Measurements from ENCODE around the gene ORAI2.

DNA sequence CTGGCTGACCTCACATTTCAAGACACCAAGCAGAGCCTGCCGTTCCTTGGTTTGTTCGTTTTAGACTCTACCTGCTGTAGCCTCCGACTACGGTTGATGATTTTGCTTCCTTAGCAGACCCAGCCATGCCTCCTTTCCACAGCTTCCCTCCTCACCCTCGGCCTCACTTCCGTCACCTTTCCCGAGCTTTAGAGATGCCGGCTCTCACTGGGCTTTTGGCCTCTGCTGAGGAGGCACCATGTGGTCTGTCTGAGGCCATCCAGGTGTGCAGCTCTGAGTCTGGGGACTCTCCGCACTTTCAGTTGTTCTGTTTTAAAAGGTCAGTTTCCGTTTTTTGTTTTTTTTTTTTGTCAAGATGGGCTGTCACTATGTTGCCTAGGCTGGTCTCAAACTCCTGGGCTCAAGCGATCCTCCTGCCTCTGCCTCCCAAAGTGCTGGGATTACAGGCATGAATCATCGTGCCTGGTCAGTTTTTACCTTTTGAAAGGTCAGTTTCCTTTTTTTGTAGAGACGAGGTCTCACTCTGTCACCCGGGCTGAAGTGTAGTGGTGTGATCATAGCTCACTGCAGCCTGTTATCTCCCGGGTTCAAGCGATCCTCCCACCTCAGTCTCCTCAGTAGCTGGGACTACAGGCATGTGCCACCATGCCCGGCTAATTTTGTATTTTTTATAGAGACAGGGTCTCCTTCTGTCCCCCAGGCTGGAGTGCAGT, 11.7 kb downstream of the ORAI2 start:
- no peak for TF ChIP-seq POLR2A (IDR thresholded peaks at IDR 0.05)
- peak; percentile 40 to 74 (median 64) for TF ChIP-seq POLR2AphosphoS5 (IDR thresholded peaks at IDR 0.05)
